Measurements from ENCODE around the gene CTNNBIP1.
"Not testable (repeated sequence)": the region's sequence is repeated elsewhere in the genome, so short reads cannot be mapped to it uniquely, and the experiment has no call there.

Gene CTNNBIP1

GRCh38 chr1:9910076-9910422 lies at the start of gene CTNNBIP1:
CTNNBIP1 (minus strand) TSS chr1:9910269; CDS start chr1:9872064, 38,205 bp downstream.
- no peak for DNase-seq

- DNase-seq, result no peak
These were observed 47.7 kb upstream of the CTNNBIP1 start for GRCh38 chr1:9957726-9958125.

DNA sequence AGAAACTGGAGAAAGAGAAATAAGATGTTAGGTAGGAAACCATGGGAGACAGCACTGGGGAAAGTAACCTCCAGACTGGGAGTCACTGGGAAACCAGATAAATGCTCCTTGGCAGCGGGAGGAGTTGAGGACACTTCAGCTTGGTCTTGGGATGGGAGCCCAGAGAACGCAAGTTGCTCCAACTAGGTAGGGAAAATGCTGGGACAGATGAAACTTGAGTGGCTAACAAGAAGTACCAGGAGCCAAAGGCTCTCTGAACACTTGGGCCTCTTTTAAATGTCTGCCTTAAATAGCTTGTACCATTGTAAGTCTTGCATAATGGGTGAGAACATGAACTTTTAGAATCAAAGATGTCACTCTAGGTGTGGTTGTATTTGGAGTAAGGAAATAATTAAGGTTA lies 36.2 kb upstream of the CTNNBIP1 start:
- no peak for DNase-seq

DNA sequence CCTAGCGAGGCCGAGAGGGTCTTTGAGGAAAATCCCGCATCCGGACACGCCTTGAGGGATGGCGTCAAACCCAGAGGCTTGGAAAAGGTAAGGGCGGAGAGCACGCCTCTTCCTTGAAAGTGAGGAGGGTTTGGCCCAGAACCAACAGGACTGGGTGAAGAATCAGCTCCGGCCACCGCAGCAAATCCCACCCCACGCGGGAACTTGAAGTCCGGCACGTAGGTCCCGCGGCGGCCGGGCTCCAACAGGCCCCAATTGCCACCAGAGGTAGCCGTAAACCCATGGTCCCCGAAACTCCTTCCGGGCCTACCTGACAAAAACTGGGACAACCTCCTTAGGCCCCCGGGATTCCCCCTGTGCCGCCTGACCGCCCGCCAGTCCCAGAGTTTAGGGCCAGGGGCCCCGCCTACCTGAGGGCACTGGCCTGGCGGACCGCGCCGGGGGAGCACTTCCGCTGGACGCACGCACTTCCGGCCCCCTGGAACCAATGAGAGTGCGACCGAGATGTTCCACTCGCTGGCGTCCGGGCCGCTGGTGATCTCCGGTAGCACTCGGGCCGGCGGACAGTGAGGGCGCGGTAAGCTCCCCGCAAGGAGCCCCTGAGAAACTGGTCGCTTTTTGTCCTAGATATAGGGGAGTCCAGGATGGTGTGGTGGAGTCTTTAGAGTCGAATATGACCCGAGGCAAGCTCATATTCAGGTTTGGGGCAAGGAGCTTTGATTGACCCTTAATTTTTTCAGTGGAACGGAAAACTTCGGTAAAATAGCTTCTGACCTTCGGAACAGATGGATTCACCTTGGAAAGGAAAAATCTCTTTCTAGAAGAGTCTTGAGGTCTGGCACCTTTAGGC lies 33.1 kb upstream of the CTNNBIP1 start, which contains the start of the genes LZIC and NMNAT1:
Gene LZIC, minus strand, starts transcription at position 453 of the 850 bp plus-strand sequence. CDS start 6,772 bp downstream, outside the sequence.
Gene NMNAT1, plus strand, starts transcription at position 537 of the 850 bp plus-strand sequence. CDS start 28,599 bp downstream, outside the sequence.
- peak; percentile 95 for DNase-seq

GRCh38 chr1:9942399-9942938 lies 32.4 kb upstream of the CTNNBIP1 start:
- DNase-seq, result no peak

DNA sequence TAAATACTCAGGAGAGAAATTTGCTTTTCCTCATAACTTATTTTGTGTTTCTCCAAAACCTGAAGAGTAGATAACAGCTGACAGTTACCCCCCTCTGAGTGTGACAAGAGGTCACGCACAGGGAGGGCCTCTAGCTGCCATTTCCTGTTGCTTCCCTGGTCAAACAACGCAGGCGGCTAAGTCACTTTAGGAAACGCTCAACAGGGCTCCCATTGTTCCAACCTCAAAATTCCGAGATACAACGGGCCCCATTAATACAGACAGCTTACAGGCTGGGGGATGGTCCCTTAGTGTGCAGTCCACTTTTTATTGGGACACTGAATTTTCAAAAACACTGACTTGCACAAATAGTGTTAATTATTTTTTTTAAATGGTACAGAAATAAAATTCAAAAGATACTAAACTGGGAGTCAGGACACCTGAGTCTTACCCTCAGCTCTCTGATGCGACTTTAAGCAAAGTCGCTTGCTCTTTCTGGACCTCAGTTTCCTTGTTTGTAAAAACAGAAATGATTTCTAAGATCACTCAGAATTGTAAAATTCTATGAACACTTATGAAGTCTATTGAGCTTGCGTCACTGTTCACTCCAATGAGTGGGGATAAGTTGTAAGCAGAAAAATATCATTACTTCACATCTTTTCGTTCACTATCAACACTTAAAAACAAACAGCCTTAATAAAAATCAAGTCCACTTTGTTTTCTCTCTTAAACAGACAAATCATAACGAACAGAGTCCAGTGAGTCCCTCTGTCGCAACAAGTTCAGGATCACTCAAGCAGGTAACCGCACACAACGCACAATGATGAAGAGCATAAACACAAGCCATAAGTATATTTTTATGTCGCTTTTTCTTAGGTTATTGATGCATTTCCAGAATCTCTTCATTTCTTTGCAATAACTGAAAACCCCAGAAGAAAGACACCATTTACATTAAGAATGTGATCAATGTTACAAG lies 19.6 kb upstream of the CTNNBIP1 start:
- no peak for DNase-seq

- no peak for DNase-seq
These were observed 17.2 kb upstream of the CTNNBIP1 start for GRCh38 chr1:9927259-9927658.

DNA sequence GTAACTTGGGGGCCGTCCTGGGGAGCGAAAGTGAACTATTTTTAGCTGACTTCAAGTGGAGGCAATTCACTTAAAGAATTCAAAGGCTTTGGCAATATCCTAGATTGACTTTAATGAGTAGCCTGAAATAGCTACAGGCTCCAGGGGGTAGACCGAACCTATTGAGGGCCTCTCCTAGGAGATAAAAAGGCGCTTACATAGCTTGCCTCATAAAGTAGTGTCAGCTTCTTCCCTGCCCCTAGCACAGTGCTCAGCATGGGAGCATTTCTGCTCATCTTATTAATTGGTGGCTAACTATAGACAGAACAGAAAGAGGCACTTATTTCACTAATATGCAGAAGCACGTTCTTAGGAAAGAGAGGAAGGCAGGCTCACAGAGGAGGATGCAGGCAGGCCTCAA lies 12.3 kb upstream of the CTNNBIP1 start:
- no peak for DNase-seq

DNA sequence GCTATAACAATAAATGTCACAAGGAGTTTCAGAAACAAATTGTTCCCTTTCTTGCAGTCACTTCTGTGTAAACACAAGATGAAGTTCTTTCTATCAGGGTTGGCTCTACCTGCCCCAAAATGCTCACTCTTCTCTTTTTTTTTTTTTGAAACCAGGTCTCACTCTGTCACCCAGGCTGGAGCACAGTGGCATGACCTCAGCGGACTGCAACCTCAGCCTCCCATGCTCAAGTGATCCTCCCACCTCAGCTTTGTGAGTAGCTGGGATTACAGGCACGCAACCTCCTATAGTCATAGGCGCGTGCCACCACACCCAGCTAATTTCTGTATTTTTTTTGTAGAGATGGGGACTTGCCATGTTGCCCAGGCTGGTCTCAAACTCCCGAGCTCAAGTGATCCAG lies 10.5 kb upstream of the CTNNBIP1 start:
- no peak for DNase-seq

DNA sequence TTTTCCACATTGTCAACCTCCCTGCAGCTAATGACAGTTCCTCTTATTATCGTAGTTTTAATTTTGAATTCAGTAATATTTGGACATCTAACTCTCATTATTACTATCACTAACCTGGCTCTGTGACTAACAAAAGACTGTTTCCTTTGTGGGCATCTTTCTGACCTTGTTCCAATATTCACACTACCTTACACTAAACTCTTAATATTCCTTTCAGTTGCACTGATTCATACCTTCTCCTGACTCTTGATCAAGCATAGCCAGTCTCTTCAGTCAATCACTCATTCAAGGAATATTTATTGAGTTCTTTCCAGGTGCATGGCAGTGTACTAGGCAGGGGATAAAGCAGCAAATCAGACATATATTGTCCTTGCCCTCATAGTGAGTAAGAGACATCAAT lies 7.8 kb upstream of the CTNNBIP1 start:
- no peak for DNase-seq

GRCh38 chr1:9917495-9917894 lies 7.4 kb upstream of the CTNNBIP1 start:
- not testable (repeated sequence) for DNase-seq

GRCh38 chr1:9916452-9916851 lies 6.4 kb upstream of the CTNNBIP1 start:
- no peak for DNase-seq

DNA sequence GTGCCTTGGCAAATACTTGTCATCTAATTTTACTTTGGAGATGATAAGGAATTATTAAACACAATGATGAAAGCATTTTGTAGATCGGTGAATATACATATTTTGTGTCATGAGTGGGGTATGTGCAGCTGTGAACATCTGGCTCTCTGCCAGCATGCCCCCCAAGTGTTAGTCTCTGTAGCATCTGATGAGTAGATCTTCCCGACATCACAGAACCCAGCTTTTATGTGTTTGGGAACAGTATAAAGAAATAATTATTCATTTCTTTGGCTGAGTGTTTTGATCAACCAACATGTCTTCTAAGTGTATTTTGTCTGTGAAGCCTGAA lies 4.5 kb upstream of the CTNNBIP1 start:
- DNase-seq, result no peak

GRCh38 chr1:9912264-9912936 lies 2.3 kb upstream of the CTNNBIP1 start:
- DNase-seq, result no peak

GRCh38 chr1:9910423-9911178 lies 532 bp upstream of the CTNNBIP1 start:
- peak; percentile 100 for DNase-seq

DNA sequence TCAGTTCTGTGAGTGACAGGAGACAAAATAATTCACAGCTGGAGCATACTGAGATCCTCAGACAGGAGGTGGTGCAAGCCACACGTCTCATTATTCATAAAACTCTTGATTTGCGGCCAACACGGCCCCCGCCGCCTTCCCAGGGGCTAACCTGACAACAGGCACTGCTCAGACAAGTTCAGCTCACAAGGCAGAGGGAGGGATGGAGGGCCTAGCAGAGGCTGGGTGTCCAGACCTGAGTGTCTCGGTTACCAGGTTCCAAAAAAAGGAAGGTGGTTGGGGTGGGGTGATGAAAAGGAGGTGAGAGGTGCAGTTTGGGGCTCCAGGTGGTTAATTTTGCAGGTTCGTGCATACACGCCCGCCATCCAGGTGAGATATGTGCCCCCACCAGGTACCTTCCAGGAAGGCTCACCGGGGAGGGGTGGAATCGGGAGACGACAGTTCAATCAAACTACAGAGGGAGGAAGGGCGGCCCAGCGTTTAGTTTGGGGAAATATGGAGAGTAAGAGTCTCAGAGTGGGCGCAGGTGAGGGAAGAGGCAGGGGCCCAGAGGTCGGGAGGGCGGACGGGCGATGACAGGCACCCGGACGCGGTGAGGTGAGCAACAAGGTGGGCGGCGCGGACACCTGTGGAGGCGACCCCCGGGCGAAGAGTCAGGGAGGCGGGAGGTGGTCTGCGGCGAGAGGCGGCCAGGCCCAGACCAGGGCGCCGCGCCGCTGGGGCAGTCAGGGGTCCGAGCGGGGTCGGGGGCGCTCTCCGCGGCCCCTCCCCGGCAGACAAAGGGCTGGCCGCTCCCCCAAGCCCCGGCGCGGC lies 629 bp downstream of the CTNNBIP1 start:
- DNase-seq, result peak; percentile 54

- DNase-seq, result no peak
These were observed 1.2 kb downstream of the CTNNBIP1 start for GRCh38 chr1:9908871-9909233.

- no peak for DNase-seq
These were observed 2.6 kb downstream of the CTNNBIP1 start for GRCh38 chr1:9907441-9907840.

DNA sequence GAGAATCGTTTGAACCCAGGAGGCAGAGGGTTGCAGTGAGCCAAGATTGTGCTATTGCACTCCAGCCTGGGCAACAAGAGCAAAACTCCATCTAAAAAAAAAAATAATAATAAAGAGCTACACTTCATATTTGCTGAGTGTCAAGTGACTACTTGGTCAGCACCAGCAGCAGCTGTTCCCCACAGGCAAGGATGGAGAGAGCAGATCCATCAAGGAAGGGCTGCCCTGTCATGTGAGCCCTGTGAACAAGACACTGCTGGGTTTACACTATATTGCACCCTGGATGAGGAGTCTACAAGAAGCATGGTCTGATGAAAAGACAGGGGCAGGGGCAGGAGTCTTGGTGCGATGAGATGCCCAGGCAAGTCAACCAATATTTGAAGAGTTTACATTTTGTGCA lies 3.6 kb downstream of the CTNNBIP1 start:
- no peak for DNase-seq

- DNase-seq, result no peak
These were observed 5.1 kb downstream of the CTNNBIP1 start for GRCh38 chr1:9905010-9905409.

- no peak for DNase-seq
These were observed 5.5 kb downstream of the CTNNBIP1 start for GRCh38 chr1:9904596-9904995.

All from stimulated activated CD4-positive, alpha-beta T cell treated with anti-CD3 and anti-CD28 coated beads, Interleukin-1b, Interleukin-23, amount 100 ng/mL, for 48 hours (primary cell).